GM21529 (cell line): Measurements from ENCODE around the gene LAX1.

Experiments used
- ATAC-seq: cut with Tn5 transposase; IDR thresholded peaks from one replicate; pipeline ENCODE4 v1.9.1; 2021; ENCODE audit not compliant: unreplicated experiment

LAX1 gene

DNA sequence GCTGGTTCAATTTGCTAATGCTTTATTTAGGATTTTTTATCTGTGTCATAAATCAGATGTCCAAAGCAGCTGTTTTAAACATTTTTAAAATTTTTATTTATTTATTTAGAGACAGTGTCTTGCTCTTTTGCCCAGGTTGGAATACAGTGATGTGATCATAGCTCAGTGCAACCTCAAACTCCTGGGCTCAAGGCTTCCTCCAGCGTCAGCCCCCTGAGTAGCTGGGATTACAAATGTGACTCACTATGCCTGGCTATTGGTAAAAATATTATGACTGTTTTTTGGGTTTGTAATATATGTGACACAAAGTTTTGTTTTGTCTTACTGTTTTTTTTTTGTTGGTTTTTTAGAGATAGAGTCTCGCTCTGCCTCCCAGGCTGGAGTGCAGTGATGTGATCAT is 42.2 kb downstream of the LAX1 start:
- no peak for ATAC-seq

GRCh38 chr1:203813581-203814341 is 48.8 kb downstream of the LAX1 start:
- ATAC-seq = no peak

GRCh38 chr1:203818399-203818798 is 53.4 kb downstream of the LAX1 start:
- no peak for ATAC-seq

DNA sequence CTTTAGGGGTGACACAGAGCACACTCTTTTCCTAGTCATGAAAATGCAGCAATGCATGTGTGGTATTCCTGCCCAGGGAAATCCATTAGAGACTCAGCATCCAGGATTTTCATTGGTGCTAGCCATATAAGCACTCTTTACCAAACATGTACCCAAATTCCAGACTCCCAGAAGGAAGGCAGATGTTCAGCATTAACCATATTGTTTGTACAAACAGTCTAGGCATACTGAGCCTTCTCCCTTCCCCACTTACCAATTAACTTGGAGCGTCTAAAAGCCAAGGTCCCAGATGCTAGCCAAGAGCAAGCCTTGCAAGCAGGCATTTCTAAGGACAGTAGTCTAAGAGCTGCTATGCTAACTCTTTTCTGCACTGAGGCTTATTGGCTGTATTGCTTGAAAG is 58.3 kb downstream of the LAX1 start:
- no peak for ATAC-seq
